CD4-positive, alpha-beta T cell treated with Interleukin-6 at 100 ng/mL for 8 hours (primary cell): ENCODE measurements around the gene SRP14.
"Not testable (repeated sequence)": the region's sequence is repeated elsewhere in the genome, so short reads cannot be mapped to it uniquely, and the experiment has no call there.

Experiments
- DNase-seq: peaks from one replicate; pipeline ENCODE4 v3.0.0-alpha.2; 2020; ENCODE audit warnings: mixed read lengths, low spot score

Gene SRP14

DNA sequence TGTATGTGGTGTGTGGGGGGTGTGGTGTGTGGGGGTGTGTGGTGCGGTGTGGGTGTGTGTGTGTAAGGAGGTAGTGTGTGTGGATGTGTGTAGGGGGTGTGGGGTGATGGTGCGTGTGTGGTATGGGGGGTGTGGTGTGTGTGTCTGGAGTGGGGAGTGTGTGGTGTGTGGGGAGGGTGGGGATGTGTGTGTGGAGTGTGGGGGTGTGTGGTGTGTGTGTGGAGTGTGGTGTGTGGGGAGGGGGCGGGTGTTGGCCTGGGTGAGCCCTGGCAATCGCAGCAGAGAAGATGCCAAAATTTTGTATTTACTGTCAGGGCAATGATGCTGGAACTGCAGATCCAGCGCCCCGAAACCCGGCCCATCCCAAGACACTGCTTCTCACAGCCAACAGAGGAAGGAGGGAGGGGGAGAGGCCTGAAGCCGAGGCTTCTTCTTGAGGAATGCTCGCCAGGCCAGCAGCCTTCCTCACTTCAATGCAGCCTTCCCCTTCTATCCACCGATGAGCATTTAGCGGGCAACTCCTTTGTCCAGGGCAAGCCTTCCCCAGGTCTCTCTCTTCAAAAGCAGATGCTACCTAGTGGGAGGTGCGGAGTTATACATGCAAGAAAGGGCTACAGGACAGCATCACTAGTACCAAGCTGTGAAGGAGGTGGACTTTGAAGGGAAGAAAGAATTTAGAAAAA, 11.9 kb upstream of the SRP14 start:
- no peak for DNase-seq

DNA sequence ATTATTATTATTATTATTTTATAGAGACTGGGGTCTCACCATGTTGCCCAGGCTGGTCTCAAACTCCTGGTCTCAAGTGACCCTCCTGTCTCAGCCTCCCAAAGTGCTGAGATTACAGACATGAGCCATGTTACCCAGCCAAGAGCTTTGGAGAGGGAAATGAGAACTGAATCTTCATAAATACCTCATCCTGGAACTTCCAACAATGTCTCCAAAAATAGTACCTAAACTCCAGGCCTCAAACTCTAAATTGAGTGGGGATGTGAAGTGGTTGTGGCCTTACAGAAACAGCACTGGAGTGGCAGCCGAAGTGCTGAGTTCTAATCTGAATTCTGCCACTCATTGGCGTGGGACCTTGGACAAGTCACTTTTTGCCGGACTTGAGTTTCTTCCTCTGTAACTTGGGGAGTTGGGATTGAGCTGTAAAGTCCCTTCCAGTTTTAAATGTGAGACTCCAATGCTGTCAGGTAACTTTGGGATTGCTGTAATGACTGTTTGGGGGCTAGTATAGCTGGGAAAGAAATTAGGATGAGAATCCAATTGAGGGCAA, 10.0 kb upstream of the SRP14 start:
- no peak for DNase-seq

DNA sequence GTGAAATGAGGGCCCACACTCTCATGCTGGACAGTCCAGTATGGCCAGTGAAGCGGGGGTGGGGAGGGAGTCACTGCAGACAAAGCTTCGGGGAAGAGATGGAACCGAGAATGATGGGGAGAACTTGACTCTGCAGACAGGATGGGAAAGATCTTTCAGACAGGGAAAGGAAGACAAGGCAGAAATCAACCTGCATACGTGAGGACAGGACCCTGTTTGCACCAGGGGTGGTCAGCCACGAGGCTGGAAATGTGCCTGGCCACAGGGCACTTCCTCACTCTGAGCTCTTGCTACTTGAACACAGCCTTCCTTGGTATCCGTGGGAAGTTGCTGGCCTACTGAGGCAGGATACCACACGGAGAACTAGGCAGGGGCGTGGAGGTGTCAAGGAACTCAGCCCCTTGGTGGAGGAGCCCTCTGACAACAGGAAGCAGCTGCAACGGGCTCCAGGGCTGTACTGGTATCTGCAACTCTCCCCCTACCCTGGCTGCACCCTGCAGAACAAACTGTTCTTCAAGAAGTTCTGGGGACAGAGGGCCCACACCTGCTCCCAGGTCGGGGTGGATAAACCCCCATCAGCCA, 9.3 kb upstream of the SRP14 start:
- peak; percentile 54 for DNase-seq

DNA sequence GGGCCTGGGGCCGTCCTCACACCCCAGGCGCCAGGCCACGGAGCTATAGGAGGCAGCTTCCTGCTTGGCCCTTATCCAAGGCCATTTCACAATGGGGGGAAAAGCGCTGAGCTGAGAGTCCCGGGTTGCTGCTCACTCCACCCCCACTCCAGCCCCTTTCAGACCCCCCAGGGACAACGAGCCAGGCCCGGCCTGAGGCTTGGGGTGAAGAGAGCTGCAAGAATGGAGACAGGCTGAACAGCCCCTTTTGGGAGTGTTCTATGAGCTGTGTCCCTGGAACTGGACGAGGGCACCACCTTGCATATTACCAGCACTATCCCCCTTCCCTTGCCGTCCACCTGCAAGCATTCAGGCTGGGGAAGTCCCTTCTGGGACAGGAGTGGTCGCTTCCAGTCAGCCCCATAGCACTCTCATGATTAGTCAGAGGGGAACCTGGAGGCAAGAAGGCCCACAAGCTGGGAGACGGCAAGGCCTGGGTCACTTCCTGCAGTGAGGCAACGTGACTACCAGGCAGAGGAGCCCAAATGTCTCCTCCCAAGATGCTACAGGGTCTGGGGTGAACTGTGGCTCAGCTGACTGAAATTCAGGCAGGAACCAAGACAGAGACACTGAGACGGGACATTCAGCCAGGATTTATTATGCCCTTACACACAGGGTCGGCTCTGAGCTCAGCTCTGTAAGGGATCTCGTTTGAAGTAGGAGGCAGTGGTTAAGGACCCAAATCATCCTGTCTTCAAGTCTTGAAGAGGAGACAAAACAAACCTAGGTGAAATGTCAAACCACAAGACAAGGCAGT, 8.6 kb upstream of the SRP14 start:
- peak; percentile 68 for DNase-seq

DNA sequence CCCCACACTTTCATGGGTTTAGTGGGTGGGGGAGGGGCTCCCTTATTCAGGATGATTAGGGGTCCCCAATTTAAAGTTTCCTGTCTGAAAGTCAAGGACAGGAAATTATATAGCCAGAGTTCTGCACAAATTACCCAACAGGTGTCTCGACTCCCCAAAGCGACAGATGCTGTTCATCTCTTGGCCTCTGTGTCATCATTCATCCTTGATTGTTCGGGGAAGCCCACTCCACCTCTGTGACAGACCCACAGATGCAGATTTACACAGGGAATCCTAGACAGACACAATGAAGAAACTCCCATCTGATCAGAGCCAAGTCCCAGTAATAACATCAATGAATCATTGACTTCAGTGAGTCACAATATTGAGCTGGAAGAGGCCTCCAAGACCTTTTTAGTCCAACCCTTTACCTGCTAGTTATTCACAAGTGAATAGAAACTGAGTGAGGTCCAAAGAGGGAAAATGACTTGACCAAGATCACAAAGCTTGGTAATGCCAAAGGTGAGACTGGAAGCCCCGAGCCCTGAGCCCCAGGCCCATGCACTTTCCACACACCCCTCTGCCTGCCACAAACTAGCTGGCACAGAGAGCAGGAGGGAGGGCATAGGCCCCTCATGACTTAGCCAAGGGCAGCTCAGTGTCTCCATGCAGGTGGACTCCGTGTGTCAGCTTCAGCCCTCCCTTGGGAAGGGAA, 7.9 kb upstream of the SRP14 start:
- no peak for DNase-seq

DNA sequence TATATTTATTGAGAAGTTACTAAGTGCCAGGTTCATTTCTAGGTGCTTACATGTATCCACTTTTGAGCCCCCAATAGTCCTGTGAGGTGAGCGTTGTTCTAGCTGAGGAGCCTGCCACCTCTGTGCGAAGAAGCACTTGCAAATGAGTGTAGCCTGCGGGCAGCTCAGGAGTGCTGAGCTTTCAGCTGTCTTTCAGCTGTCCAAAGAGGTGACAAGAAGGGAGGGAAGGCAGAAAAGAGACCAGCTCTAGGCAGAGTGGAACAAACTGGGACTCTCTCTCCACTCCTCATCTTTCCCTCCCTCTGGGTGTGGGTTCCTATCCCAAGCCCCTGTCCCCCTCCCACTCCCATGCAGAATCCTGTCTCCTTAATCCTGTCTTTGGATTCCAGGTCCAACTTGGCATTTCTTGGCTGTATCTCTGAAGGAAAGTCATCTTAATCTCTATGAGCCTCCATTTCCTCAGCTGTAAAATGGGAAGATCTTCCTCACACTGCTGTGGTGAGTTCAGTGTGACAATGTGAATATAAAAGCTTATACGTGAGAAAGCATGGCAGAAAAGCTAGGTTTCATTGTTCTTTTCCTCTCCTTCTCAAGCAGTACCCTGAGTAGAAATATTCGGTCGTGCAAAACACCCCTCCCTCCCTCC, 6.7 kb upstream of the SRP14 start:
- no peak for DNase-seq

DNA sequence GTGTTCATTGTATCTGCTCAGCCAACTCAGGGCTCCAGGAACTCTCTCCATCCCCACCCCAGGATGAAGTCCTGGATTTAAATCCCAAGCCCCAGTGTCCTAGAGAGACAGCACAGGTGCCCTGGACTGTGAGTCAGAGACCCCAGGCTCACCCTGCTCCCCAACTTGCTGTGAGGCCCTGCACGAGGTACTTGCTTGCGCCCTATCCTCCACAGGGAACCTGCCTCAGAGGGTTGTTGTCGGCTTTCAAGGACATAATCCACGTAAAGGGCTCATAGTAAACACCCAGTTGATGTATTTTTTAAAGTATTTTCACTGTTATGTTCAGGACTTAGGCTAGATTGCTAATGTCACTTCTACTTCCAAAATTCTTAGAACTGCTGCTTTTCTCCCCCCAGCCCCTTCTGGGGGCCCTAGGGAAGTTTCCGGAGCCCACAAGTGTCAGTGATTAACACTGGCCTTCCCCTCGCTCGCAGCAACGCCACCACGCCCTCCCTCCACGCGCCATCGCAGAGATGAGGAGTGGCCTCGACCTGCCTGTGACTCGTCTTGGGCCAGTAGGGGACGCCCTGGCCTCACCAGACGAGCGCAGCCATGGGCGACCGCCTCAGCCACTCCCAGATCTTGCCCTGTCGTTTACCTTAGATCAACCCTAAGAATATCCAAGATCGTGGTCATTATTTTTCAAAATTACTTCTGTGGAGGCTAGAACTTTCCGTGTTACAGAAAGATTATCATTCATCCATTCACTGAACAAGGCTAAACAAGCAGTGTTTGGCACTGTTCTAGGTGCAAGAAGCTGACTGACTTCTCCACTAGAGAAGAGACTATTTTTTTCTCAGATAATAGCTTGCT, 6.0 kb upstream of the SRP14 start:
- DNase-seq = peak; percentile 83

DNA sequence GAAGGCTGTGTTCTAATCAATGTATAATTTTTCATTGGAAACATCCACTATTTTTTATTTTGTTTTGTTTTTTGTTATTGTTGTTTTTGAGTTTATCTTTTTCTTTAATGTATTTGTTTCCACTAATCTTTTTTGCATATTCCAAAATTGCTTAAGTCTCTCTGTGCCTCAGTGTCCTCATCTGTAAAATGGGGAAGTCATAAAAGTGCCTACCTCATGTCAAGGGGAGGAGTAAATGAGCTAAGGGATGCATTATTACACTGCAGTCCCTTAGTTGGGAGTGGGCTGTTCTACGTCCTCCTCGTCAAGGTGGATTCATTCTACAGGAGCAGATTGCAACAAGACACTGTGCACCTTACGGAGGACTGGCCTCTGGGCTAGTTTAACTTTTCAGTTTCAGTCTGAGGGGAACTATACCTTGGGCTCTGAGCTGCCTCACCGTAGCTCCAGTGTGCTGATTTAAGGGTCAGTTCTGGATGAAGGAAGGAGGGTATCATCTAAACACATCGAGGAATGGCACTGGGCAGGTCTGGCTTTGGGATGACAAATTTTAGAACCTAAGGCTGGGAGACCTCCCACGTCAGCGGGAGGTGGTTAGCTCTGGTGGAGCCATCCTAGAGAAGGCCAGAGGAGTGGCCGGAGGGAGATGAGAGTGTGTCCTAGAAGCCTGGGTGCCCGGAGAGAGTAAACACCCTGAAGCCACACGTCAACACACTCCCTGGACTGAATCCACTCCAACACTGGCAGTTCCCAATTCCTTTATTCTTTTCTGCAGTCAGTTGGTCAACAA, 5.1 kb upstream of the SRP14 start:
- no peak for DNase-seq

DNA sequence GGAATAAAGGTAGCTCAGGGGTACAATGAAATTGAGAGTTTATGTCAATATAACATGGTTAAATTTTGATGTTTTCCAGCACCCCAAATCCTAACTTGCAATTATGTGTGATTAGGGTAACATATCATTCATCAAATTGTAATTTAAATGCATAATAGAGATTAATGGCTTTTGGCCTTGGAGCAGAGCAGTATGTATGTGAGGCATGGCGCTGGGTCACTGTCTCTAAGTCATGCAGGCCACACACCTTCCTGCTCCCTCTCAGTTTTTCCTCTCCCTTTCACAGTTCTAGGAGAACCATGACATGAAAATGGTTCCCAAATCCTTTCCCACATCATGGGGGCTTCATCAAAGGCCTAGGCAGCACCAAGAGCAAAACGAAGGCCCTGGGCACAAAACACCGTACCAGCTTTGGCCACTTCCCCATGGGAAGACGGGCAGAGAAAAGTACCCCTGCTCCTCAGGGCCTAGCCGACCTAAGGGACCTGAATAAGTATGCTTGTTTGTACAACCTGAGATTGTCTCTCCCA, 3.9 kb upstream of the SRP14 start:
- no peak for DNase-seq

DNA sequence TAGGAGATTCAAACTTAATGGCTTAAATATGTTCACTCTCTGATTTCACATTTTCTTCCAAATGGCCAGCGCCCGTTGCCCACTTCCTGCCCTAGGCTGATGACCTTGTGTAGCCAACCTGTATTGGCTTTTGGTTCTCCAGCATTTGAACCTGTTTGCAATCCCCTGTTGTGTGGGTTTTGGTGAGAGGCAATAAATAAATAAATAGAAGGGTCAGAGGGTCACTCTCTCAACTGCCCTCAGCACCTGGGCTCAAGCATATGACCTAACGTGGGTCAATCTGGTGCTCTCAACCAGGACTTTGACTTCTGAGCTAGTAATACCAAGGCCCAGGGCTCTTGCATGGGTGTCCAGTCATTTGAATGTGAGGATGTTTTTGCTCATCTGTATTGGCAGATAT, 1.8 kb upstream of the SRP14 start:
- no peak for DNase-seq

DNA sequence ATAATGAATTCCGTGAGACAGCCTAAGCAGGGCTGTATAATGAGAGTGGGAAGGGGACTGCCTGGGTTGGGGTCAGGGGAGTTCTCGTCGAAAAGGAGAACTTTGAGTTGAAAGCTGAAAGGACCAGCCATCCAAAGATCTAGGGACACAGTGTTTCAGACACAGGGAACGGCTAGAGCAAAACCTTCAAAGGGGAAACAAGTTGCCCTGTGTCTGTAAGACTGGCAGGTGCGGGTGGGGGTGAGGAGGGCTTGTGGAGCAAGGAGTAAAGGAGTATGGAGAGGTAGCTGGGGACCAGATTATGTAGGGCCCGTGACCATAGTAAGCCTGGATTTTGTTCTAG, 1.3 kb upstream of the SRP14 start:
- no peak for DNase-seq

DNA sequence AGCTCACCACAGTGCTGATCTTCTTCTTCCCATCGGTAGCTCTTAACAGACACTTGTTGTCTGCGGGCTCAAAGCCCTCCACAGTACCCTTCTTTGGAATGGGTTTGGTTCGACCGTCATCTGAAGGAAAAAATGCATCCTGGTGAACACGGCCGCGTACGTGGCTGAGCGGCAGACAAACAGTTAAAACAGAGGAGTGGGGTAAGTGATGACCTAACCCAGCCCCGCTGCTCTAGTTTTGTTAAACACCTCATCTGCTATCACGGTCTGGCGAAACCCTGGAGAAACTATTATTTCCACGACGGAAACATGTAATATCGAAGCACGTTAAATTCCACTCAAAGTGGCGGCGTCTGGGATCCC, 725 bp downstream of the SRP14 start:
- no peak for DNase-seq

DNA sequence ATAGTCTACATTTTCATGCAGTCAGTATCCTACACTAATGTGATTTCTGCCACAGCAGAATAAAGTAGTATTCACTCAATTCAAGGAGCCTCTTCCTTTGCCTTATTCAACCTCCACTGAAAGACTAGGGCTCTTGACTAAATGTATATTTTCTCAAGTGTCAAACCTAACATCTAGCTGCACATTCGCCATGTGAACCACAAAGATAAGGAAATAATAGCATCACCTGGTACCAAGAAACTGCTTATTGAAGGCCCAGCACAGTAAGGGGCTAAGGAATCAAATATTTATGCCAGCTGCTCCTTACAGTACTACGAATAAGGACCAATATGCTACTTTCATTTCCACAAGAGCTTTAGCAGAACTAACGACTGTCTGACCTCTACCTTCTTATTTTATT, 1.3 kb downstream of the SRP14 start:
- no peak for DNase-seq

DNA sequence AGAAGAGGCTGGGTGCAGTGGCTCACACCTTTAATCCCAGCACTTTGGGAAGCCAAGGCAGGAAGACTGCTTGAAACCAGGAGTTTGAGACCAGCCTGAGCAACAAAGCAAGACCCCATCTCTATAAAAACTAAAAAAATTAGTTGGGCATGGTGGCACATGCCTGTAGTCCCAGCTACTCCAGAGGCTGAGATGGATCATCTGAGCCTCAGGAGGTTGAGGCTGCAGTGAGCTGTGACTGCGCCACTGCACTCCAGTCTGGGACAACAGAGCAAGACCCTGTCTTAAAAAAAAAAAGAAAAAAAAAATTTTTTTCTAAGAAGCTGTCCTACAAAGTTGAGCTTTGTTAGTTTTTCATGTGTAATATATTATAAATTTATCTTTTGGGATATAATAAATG, 3.8 kb downstream of the SRP14 start:
- not testable (repeated sequence) for DNase-seq

DNA sequence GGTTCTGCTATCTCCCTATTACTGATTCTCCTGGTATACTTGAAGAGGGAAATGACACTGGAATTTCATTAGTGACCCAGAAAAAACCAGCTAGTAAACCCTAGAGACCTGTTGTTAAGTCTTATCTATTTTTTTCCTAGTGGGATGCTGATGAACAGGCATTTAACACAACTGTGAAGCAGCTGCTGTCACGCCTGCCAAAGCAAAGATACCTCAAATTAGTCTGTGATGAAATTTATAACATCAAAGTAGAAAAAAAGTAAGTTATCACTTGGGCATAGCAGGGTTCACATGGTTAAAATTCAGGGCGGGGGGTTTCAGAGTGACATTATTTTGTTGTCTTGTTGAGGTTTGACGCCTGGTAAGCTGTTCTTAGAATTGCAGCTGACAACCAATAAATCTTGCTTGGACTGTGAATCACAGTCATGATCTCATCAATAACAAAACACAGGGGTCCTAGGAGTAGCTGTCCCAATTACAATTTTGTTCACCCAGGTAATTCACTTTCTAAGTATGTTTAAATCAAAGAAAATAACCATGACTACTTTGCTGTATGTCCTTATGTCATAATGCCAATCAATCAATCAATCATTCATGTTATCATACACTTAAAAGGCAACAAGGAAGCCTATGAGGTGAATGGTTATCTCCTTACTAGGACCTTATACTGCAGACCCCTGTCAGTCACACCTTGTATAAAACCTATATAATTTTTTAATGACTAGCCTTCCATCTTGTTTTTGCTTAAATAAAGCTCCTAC, 4.6 kb downstream of the SRP14 start:
- no peak for DNase-seq

DNA sequence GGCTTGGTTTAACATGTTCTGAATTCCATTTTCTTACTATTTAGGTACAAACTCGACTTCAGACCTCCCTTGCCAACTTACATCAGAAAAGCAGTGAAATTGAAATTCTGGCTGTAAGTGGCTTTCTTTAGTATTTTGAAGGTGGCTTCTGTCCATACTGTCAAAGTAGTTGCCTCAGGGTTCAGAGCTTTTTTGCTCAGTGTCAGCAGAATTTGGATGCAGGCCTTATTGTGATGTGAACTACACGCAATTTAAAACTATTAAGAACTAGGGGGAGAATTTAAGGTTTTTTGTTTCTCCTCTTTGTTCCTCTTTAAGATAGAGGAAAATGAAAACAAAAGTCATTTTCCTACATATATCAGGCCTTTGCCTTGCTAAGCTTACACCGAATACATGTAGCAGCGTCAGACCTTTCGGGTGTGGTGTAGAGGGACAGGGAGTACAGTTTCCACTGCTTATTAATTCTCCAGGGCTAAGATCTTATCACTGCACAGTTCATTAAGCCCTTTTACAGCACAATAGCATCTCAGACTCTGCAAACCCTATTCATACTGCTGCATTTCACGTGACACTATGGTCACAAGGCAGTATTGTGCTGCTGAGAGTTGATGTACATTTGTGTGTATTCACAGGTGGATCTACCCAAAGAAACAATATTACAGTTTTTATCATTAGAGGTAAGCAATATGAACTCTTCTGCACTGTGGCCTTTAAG, 6.7 kb downstream of the SRP14 start:
- no peak for DNase-seq

DNA sequence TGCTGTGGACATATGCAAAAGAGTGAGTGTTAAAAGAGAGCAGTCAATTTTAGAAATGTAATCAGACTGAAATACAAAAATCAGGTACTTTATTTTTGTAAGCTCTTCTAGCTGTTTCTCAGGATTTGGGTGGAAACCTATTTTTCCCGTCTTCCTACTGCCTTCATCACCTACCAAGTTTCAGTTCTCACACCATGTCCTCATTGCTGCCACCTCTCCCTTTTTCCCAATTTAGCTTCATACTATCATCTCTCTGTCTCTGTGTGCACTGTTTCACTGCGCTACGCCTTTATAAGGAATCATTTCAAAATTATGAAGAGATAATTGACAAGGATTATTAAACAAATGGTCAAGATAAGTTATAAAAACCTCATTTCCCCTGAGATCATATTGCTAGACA, 7.7 kb downstream of the SRP14 start:
- DNase-seq = no peak

DNA sequence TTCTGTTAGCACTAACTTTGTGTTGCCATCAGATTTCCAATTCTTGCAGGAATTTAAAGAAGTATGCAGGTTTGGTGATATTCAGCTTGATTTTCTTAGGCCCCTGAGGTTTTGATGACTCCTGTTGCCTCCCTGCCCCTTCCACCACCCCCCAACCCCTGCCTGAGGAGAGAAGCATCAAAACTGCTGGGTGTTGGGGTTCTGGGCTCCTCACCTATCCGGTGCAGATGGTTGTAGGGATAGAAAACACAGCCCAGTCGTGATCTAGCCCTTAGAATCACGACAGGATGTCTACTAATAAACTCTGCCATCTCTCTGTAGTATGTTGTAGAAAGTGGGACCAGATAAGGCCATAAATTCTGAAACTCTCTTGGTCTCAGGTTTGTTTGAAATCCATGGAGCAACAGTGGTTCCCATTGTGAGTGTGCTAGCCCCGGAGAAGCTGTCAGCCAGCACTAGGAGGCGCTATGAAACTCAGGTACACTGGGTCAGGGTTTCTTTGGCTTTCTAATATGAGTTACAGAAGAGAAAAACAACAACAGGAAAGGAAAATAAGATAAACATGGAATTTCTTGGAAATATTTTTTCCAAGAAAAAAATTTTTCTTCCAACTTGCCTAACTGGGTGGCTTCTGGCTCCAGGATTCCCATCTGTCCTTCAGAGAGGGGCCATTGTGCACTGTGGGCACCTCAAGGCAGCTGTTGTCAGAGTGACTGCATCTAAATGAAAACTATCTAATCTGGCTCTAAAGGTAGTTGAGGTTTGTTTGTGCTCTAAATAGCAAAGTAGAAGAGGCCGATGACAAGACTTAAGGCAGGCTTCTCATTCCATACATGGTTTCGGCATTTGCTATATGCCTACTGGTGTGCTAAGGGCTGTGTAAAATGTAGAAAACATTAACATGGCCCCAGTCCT, 8.7 kb downstream of the SRP14 start:
- DNase-seq = no peak
